ENCODE data around the gene ROR2. TPM values are rescaled to one million over a fixed set of nuclear protein-coding genes. Genes with fewer than 3 reads are reported as not detected.

Gene ROR2
- total and polyA plus RNA-seq, 2 donors (not counting 3 experiments of a cell fraction or from before 2014, with no cell fraction given), result not detected

- Histone ChIP-seq H3K4me1 (ENCODE audit: control insufficient read depth, extremely low read depth, insufficient read depth, low read length) (no peaks in the 10 kb centered on the region), H3K27me3 (ENCODE audit: control insufficient read depth in 2 of 2, insufficient read depth in 2 of 2, low read length in 2 of 2) (no peaks in the 10 kb centered on the region), H3K9ac (replicated peaks; ENCODE audit: extremely low read depth, insufficient read depth, low read length) (no peak overlapping the region), H3K27ac (ENCODE audit: insufficient read depth, low read depth, low read length) (no peak overlapping the region), H3K9me3 (replicated peaks; ENCODE audit: control insufficient read depth, insufficient read depth, low read length) (no peaks in the 10 kb centered on the region), H3K9me1 (replicated peaks; ENCODE audit: control insufficient read depth, extremely low read depth, insufficient read depth, low read length) (no peaks in the 10 kb centered on the region), H3K36me3 (ENCODE audit: control insufficient read depth in 2 of 2, extremely low read depth in 1 of 2, insufficient read depth in 2 of 2, low read length in 2 of 2) (no peaks in the 10 kb centered on the region), H4K20me1 (replicated peaks; ENCODE audit: control insufficient read depth, extremely low read depth, insufficient read depth, low read length) (no peaks in the 10 kb centered on the region), H3K4me3 (replicated peaks in 1 of 3; ENCODE audit: insufficient read depth in 1 of 3, low read depth in 1 of 3, low read length in 3 of 3) (no peak overlapping the region), H2AFZ (ENCODE audit: low read depth, low read length) (no peak overlapping the region), H3K79me2 (ENCODE audit: control insufficient read depth, insufficient read depth, low read length) (no peaks in the 10 kb centered on the region), H3K4me2 (ENCODE audit: insufficient read depth, low read length) (no peak overlapping the region)
- no peak for TF ChIP-seq MAX (IDR thresholded peaks at IDR 0.05; ENCODE audit: insufficient read depth, insufficient read length)
- TF ChIP-seq POLR2A (IDR thresholded peaks at IDR 0.05; ENCODE audit: low read depth, low read length), result no peak
- no peak for TF ChIP-seq EZH2 (IDR thresholded peaks at IDR 0.05; ENCODE audit: borderline replicate concordance, low read depth, low read length, severe bottlenecking)
- TF ChIP-seq POLR2AphosphoS5 (IDR thresholded peaks at IDR 0.05; ENCODE audit: insufficient read depth, low read depth, low read length), result no peak
- TF ChIP-seq GATA2 (IDR thresholded peaks at IDR 0.05; ENCODE audit: insufficient read depth, insufficient read length, low read depth, low read length), result no peak
- ChIA-PET POLR2A (no interaction called here), CTCF (no interaction called here)
- dilution Hi-C loops (cut with MboI; ENCODE audit: extremely low pct_ligation_motif_present, low sequenced_read_pairs) (no loop called here), intact Hi-C loops (cut with micrococcal nuclease) (no loop called here)
- FAIRE-seq (no peak), DNase-seq (ENCODE audit: low read depth, low spot score) (no peak)
- no TSS peak for BruUV-seq (replicated peaks)
These were observed 307.3 kb downstream of the ROR2 start for GRCh38 chr9:91642771-91643170.

DNA sequence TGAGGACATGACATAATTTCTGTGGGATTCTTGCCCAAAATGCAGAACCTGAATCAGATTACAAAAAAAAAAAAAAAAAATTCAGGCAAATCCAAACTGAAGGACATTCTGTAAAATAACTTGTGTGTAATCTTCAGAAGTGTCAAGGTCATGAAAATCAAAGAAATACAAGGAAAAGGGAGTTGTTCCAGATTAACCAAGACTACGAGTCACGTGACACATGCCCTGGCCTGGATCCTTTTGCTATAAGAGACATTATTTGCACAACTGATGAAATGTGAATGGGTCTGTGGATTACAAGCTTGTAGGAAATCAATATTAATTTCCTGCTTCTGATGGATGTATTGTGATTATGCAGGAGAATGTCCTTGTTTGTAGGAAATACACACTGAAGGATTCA is 309.6 kb downstream of the ROR2 start:
- Histone ChIP-seq H3K27ac (ENCODE audit: insufficient read depth, low read depth, low read length) (no peak overlapping the region), H3K4me3 (replicated peaks in 1 of 3; ENCODE audit: insufficient read depth in 1 of 3, low read depth in 1 of 3, low read length in 3 of 3) (no peak overlapping the region), H3K4me2 (ENCODE audit: insufficient read depth, low read length) (no peak overlapping the region), H2AFZ (ENCODE audit: low read depth, low read length) (no peak overlapping the region), H3K9me3 (replicated peaks; ENCODE audit: control insufficient read depth, insufficient read depth, low read length) (no peaks in the 10 kb centered on the region), H3K79me2 (ENCODE audit: control insufficient read depth, insufficient read depth, low read length) (no peaks in the 10 kb centered on the region), H4K20me1 (replicated peaks; ENCODE audit: control insufficient read depth, extremely low read depth, insufficient read depth, low read length) (no peaks in the 10 kb centered on the region), H3K4me1 (ENCODE audit: control insufficient read depth, extremely low read depth, insufficient read depth, low read length) (no peaks in the 10 kb centered on the region), H3K9me1 (replicated peaks; ENCODE audit: control insufficient read depth, extremely low read depth, insufficient read depth, low read length) (no peaks in the 10 kb centered on the region), H3K27me3 (ENCODE audit: control insufficient read depth in 2 of 2, insufficient read depth in 2 of 2, low read length in 2 of 2) (no peaks in the 10 kb centered on the region), H3K9ac (replicated peaks; ENCODE audit: extremely low read depth, insufficient read depth, low read length) (no peak overlapping the region), H3K36me3 (ENCODE audit: control insufficient read depth in 2 of 2, extremely low read depth in 1 of 2, insufficient read depth in 2 of 2, low read length in 2 of 2) (no peaks in the 10 kb centered on the region)
- dilution Hi-C loops (cut with MboI; ENCODE audit: extremely low pct_ligation_motif_present, low sequenced_read_pairs) (no loop called here), intact Hi-C loops (cut with micrococcal nuclease) (no loop called here)
- no peak for DNase-seq (ENCODE audit: low read depth, low spot score)
- CTCF ChIA-PET, result no interaction called here
- FAIRE-seq, result no peak
- TF ChIP-seq GATA2 (IDR thresholded peaks at IDR 0.05; ENCODE audit: insufficient read depth, insufficient read length, low read depth, low read length) (no peak), MYC (IDR thresholded peaks at IDR 0.05; ENCODE audit: low read depth, low read length) (no peak), FOS (IDR thresholded peaks at IDR 0.05; ENCODE audit: borderline replicate concordance, insufficient read depth, low read length) (no peak), JUN (IDR thresholded peaks at IDR 0.05; ENCODE audit: borderline replicate concordance, insufficient read depth, insufficient read length, low read depth) (no peak), POLR2A (IDR thresholded peaks at IDR 0.05; ENCODE audit: low read depth, low read length) (no peak), EZH2 (IDR thresholded peaks at IDR 0.05; ENCODE audit: borderline replicate concordance, low read depth, low read length, severe bottlenecking) (no peak), POLR2AphosphoS5 (IDR thresholded peaks at IDR 0.05; ENCODE audit: insufficient read depth, low read depth, low read length) (no peak), MAX (IDR thresholded peaks at IDR 0.05; ENCODE audit: insufficient read depth, insufficient read length) (no peak)
- TF ChIP-seq, protein P1, sequence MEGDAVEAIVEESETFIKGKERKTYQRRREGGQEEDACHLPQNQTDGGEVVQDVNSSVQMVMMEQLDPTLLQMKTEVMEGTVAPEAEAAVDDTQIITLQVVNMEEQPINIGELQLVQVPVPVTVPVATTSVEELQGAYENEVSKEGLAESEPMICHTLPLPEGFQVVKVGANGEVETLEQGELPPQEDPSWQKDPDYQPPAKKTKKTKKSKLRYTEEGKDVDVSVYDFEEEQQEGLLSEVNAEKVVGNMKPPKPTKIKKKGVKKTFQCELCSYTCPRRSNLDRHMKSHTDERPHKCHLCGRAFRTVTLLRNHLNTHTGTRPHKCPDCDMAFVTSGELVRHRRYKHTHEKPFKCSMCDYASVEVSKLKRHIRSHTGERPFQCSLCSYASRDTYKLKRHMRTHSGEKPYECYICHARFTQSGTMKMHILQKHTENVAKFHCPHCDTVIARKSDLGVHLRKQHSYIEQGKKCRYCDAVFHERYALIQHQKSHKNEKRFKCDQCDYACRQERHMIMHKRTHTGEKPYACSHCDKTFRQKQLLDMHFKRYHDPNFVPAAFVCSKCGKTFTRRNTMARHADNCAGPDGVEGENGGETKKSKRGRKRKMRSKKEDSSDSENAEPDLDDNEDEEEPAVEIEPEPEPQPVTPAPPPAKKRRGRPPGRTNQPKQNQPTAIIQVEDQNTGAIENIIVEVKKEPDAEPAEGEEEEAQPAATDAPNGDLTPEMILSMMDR (IDR thresholded peaks at IDR 0.05; ENCODE audit: extremely low read depth in 1 of 2, insufficient read depth in 1 of 2, low read depth in 1 of 2, low read length in 2 of 2), result no peak
- POLR2A ChIA-PET, result no interaction called here
- BruUV-seq (replicated peaks), result no TSS peak

Measured in endothelial cell of umbilical vein (primary cell).